Erythroblast (primary cell): ENCODE data around the gene SH2D6.
A peak's percentile ranks its signal among the peaks of the same experiment; 100 is the strongest.
"Not testable (repeated sequence)": the region's sequence is repeated elsewhere in the genome, so short reads cannot be mapped to it uniquely, and the experiment has no call there.

Experiments used
- DNase-seq, 2 experiments: peaks; one replicate each; lab custom pipeline; 2025; lab: John Stamatoyannopoulos, UW
- GATA1 ChIP-seq: IDR thresholded peaks from 2 replicates; pipeline ENCODE4 v1.6.1; 2011; ENCODE audit warnings: low read depth, mild to moderate bottlenecking, control low read depth, low read length, moderate library complexity
- POLR2A ChIP-seq: IDR thresholded peaks from 2 replicates; pipeline ENCODE4 v1.6.1; 2011; ENCODE audit warnings: mild to moderate bottlenecking, low read length

SH2D6 gene

DNA sequence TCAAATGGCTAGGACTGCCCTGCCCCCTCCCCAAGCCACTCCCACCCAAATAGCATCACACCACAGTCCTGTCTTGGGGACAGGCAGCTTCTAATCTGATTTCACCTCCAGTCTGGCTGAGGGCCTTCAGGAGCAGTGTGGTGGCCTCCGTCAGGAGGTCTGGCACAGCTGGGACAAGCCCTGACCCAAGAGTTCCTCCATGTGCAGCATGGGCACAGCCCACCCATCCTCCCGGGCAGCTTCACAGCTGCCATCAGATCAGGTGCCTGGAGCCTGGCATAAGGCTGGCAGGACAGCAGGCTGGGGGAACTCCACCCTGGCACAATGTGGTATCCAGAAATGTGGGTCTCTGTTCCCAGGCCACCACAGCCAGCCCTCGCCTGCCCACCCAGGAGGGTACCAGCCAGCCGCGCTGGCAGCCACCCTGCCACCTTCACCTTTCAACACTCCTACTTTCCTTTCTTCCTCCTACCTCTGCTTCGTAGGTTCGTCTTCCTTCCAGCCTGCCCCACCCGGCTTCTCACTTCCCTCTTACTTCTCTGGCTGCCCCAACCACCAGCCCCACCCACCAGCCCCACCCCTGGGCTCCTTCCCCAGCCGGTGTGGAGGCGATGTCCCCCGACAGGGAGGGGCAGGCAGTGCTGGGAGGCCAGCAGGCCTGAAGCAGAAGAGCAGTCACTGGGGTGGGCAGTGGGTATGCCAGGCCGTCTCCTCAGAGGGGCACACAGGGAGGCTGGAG lies 8.5 kb upstream of the SH2D6 start, which contains the start of gene CAPG:
Gene CAPG, minus strand, starts transcription at position 522 of the 739 bp plus-strand sequence. CDS start 8,221 bp downstream, outside the sequence.
- no peak for TF ChIP-seq GATA1
- peak; percentile 62 for TF ChIP-seq POLR2A
- peak; percentile 35 to 50 for DNase-seq

DNA sequence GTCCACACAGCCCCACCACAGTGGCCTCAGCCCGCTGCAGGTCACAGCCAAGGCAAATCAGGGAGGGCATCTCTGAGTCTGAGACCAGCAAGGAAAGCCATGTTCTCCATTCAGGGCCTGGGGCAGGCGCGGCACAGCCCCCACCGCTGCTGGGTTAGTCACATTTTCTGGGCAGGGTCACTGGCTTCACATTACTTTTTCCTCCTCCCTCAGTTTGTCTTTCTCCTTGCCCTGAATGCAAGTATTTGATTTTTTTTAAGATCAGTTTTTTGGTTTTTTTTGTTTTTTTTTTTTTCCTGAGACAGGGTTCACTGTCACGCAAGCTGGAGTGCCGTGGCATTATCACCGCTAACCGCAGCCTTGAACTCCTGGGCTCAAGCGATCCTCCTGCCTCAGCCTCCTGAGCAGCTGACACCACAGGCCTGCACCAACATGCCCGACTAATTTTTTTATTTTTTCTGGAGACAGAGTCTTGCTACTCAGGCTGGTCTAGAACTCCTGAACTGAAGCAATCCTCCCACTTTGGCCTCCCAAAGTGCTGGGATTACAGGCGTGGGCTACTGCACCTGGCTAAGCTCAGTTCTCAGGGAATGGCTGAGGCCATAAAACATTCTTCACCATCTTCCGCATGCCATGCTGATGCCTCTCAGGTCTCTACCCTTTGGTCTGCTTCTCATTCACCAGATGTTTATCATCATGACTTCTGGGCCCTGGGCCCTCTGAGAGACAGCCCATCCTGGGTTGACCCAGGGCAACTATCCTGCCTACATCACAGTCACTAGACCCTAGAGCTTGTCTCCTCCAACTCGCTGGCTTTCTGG lies 7.7 kb upstream of the SH2D6 start:
- no peak for DNase-seq

DNA sequence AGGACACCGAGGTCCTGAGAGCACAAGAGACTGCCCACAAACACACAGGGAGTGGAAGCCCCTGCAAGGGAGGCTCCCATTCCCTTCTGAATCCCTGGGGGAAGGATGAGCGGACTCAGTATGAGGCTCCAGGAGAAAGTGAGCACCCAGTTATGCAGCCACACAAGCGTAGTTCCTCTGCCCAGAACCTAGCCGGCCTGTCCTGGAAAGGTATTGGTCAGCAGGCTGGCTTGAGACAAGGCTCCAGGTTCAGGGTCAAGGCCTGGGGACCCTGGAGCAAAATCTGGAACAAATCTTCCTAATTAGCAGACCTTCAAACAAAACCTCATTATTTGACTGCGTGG lies 7.1 kb upstream of the SH2D6 start:
- TF ChIP-seq GATA1: no peak
- no peak for TF ChIP-seq POLR2A
- no peak for DNase-seq

More for the DNA sequence above, 7.7 kb upstream of the SH2D6 start:
- TF ChIP-seq GATA1 (no peak), POLR2A (no peak)

DNA sequence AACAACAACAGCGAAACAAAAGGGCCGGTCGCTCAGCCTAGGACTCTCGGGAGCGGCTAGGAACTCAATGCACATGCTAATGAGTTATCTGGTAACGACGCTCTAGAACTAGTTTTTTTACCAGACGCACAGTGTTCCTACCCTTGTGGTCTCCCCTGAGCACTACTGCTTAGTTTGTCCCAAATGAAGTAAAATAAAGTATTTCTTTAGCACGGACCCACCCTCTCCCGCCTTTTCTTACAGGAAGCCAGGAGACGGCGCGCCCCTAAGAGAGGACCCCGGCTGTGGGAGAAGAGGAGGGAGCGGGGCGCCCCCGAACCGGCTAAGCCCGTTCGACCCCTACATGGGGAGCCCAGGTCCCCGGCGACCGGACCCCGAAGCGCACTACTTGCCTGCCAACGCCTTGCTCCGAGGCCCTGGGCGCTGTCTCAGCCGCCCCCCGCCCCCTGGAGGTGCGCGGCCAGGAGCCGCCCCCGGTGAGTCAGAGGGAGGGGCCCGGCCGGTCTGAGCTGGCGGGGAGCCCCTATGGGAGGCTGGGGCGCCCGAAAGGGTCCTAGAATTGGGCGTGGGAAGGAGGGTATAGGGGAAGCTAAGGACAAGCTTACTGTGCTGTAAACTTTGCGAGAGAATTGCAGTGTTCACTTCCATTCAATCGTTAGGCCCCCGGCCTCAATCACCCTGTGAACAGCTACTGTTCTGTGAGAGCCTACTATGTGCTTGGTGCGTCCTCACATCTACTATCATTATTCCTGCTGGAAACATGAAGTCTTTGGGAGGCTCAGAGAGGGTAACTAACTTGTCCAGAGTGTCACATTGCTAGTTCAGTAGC lies 4.7 kb upstream of the SH2D6 start:
- peak; percentile 31 to 61 for DNase-seq

DNA sequence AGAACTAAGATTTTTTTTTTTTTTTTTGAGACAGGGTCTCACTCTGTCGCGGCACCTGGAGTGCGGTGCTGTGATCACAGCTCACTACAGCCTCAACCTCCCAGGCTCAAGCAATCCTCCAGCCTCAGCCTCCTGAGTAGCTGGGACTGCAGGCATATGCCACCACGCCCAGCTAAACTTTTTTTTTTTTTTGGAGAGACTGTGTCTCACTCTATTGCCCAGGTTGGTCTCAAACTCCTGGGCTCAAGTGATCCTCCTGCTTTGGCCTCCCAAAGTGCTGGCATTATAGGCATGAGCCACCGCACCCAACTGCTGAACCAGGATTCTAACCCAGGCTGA lies 4.1 kb upstream of the SH2D6 start:
- DNase-seq: not testable (repeated sequence)

More for the DNA sequence above, 4.7 kb upstream of the SH2D6 start:
- TF ChIP-seq POLR2A: no peak
- no peak for TF ChIP-seq GATA1

DNA sequence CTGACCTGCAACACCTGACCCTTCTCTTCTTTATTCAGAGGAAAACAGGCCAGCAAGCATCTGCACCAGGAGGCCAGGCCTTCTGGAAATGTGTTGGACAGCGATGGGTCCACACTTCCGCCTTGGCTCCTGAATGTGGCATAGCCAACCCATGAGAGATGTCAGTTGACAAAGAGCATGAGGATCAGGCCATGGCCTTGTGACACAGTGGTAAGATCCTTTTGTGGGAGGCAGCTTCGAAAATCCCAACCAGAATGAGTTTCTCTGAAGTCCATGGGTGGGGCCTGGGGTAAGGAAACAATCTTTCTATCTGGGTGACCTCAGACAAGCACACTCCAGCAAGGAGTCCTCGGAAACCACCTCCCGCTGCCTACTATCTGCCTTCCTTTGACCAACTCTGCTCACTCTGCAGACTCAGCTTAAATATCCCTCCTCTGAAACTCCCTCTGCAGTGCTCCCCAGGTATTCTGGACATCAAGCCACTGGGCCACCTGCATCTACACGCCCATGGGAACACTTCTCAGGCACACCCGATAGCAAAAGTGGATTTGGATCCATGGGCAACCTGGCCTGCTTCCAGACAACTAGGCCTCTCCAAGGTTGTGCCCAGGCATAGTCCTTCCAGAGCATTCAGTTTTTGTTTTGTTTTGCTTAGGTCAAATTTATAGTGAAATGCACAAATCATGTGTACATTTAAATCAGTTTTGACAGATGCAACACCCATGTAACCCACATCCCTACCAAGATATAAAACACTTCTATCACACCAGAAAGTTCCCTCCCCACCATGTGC lies 3.6 kb upstream of the SH2D6 start:
- TF ChIP-seq POLR2A (no peak), GATA1 (no peak)
- DNase-seq: peak; percentile 34 to 43

DNA sequence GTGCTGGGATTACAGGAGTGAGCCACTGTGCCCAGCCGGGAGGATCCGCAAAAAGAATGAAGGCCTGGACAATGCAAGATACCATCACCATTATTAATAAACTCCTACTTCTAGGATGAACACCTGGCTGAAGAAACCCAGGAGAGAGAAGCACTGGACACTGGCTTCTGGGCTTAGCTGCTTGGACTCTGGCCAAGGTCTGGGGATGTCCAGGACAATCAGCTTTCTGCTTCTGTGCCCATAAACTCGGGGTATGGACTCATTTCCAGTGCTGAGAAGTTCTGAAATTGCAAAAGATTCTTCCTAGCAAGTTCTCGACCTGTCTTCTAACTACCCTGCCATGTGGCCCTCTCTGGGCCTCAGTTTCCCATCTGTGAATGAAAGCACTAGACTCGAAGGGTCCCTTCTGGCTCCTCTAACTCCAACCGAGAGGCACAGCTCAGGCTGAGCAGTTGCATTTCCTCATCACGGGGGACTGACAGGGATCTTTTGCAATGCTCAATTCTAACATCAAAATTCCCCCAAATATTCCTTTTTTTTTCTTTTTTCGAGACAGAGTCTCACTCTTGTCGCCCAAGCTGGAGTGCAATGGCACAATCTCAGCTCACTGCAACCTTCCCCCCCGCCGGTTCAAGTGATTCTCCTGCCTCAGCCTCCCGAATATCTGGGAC lies 2.4 kb upstream of the SH2D6 start:
- no peak for DNase-seq
- TF ChIP-seq POLR2A (no peak), GATA1 (no peak)

DNA sequence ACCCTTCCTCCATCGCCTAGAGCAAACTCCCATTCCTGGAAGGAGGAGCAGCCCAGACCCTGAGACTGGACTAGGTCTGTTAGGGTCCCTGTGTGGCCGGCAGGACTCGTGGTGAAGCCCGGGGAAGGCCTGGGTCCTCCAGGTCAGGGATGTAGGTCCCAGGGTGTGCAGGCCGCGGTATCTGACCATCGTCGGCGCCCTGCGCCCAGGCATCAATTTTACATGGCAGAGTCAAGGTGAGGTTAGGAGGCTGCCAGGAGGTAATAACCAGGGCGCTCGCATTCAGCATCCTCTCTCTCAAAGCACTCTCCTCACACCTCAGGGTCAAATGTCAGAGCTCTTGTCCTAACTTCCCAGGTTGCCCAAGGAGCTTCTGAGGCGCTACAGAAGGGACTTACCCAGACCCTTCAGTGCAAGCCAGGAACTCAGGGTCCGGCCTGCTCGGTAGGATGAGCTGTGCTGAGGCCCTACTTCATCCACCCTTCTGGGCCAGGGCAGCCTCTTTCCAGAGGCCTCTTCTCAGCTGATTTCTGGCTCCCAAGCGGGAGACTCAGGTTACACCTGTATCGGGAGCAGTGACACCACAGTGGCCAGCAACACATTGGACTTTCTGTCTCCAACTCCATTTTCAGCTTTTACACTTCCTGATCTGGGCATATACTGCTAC lies 628 bp downstream of the SH2D6 start:
- DNase-seq: peak in 1 of 2 experiments; percentile 46
- no peak for TF ChIP-seq GATA1
- TF ChIP-seq POLR2A: no peak

DNA sequence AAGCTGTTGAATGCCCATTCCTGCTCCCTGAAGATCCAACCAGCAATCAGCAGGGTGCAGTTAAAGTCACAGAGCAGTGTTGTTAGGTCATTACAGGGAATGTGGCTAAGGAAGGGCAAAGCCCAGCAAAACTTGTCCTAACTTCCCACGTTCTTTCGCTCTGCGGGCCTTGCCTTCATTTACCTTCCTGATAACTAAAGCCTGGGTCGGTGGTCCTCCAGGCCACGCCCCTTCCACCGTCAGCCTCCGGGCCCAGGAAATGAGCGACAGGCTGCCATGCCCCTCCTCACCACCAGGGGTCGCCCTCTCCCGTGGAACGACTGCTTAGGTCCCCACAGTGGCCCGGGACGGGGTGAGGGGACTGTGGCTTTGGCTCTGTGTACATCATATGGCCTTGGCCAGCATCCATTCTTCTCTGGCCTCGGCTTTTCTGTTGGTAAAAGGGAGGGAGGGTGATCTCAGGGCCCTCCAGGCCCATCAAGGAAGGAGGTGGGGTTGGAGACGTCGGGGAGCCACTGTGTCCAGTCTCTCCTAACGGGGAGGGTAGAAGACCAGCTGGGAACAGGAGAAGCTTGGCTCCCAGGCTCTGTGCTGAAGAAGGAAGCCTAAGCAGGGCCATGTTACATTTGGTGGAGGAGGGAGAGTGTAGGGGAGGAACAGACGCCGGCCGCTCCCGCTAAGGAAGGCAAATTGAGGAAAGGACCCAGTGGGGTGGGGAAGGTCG lies 2.2 kb downstream of the SH2D6 start:
- TF ChIP-seq GATA1 (no peak), POLR2A (no peak)
- DNase-seq: peak; percentile 86 to 92

DNA sequence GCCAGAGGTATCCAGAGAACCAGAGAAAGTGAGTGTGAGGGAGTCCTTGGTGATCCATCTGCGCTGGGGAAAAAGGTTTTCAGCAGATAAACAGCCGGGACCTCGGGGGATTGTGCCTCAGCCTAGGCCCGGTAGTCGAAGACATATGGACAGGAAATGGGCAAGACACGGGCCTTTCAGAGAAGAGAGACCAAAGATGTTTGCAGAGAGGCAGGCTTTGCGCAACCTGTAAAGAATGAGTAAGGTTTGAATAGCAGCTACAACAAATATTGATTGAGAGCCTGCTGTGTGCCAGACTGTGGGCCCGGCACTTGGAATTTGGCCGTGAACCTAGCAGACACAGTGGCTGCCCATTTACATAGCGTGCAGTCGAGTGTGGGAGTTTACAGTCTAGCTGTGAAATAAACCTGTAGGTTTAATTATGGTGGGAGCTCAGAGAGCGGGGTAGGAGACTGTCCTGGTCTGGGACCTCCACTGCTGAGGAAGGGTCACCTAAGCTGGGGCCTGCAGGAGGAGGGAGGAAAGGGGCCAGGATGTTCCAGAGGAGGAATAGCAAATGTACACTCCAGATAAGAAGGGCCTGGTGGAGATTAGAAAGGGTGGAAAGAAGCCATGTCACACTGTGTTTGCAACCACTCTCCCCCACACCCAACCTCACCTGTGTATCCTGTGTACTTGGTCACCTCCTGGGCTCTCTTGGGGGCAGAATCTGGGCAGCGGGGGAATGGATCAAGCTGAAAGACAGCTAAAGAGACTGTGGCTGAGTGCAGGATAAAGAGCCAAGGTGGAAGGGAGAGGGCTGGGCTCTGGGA lies 3.0 kb downstream of the SH2D6 start:
- TF ChIP-seq POLR2A: no peak
- TF ChIP-seq GATA1: no peak
- DNase-seq: peak; percentile 55 to 65

DNA sequence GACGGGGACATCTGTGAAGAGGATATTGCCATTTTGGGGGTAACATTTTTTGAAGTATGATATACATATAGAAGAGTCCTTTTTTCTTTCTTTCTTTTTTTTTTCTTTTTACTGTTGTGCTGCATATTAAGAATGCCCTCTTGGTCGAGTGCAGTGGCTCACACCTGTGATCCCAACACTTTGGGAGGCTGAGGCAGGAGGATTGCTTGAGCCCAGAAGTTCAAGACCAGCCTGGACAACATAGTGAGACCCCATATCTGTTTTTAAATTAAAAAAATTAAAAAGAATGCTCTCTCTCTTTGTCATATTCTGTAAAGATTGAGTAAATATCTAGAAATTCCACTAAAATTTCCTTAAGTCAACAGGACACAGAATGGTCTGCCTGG lies 3.6 kb downstream of the SH2D6 start:
- no peak for DNase-seq
- TF ChIP-seq POLR2A (no peak), GATA1 (no peak)
